HepG2 (cell line): ENCODE measurements around the gene TSHZ2. TPM values are rescaled to one million over a fixed set of nuclear protein-coding genes. Genes with fewer than 3 reads are reported as not detected.
A peak's percentile ranks its signal among the peaks of the same experiment; 100 is the strongest.
"Not testable (repeated sequence)": the region's sequence is repeated elsewhere in the genome, so short reads cannot be mapped to it uniquely, and the experiment has no call there.

Experiments used
- ATAC-seq: fragments of 200-7000 bp; cut with Tn5 transposase; 3 replicates; pipeline ENCODE4 v1.9.1; 2020; ENCODE audit warnings: mild to moderate bottlenecking, moderate library complexity
- BruUV-seq: library from RNA; stranded (reverse); fragments of 400-500 nt; replicated peaks from 2 replicates; lab custom pipeline; 2021; lab: Mats Ljungman, UMichigan
- CTCF ChIA-PET: fragments of 300-600 bp; formaldehyde crosslinking; extraction: SDS; loops from one replicate; lab custom pipeline; 2021; ENCODE audit warnings: low total read pairs, inconsistent platforms, low intra/inter-chr PET ratio; lab: Yijun Ruan, JAX
- POLR2A ChIA-PET: fragments of 350-600 bp; sonication (Branson Sonifier 250); formaldehyde crosslinking; loops from one replicate; lab custom pipeline; 2020; ENCODE audit warnings: antibody characterized with exemption, inconsistent platforms; lab: Yijun Ruan, JAX
- DNase-seq: peaks from one replicate; pipeline ENCODE4 v3.0.0-alpha.2; 2015; ENCODE audit warnings: low spot score
- FAIRE-seq: peaks from 3 replicates; lab custom pipeline; 2011; peaks lifted over from hg19 to GRCh38; lab: Jason Lieb, UNC
- H2AFZ ChIP-seq: one replicate; pipeline ENCODE4 v1.6.1; 2011; ENCODE audit warnings: low read length, inconsistent platforms
- H3K27ac ChIP-seq: fragments of 300-600 bp; 3 replicates; pipeline ENCODE4 v1.8.0; 2011; ENCODE audit warnings: mixed run types, mild to moderate bottlenecking, mixed read lengths, low read length, inconsistent platforms; ENCODE audit not compliant: insufficient read depth; ENCODE audit errors: extremely low read length
- H3K27me3 ChIP-seq, 2 experiments: fragments of 200-600 bp in 1 of 2; 2 replicates in 1 of 2; 3 replicates in 1 of 2; pipeline versions ENCODE4 v1.6.0 to v1.8.0; 2011; ENCODE audit warnings: low read length in 2 of 2, mild to moderate bottlenecking in 2 of 2, moderate library complexity in 2 of 2, inconsistent platforms in 1 of 2; ENCODE audit not compliant: insufficient read depth in 2 of 2, control insufficient read depth in 1 of 2
- H3K36me3 ChIP-seq, 2 experiments: fragments of 200-600 bp in 1 of 2; replicated peaks in 1 of 2; 2 replicates in 1 of 2; 3 replicates in 1 of 2; pipeline versions ENCODE4 v1.5.1 to v1.8.0; 2011; ENCODE audit warnings: low read length in 2 of 2, inconsistent platforms in 1 of 2; ENCODE audit not compliant: insufficient read depth in 2 of 2, control insufficient read depth in 1 of 2
- H3K4me1 ChIP-seq: 2 replicates; pipeline ENCODE4 v1.5.1; 2012; ENCODE audit warnings: low read length, inconsistent platforms; ENCODE audit not compliant: insufficient read depth
- H3K4me2 ChIP-seq: 2 replicates; pipeline ENCODE4 v1.6.0; 2011; ENCODE audit warnings: low read depth, low read length, inconsistent platforms
- H3K4me3 ChIP-seq, 3 experiments: fragments of 200-600 bp in 1 of 3; sonication (generic), shearing (Covaris generic) in 1 of 3; replicated peaks in 1 of 3; 2 replicates each; pipeline ENCODE4 v1.5.1; 2011 to 2016; ENCODE audit warnings: low read length in 3 of 3, inconsistent platforms in 2 of 3, low read depth in 2 of 3, mild to moderate bottlenecking in 2 of 3, control low read depth in 1 of 3, mixed read lengths in 1 of 3; ENCODE audit not compliant: insufficient read depth in 1 of 3
- H3K79me2 ChIP-seq: one replicate; pipeline ENCODE4 v1.6.1; 2011; ENCODE audit warnings: low read length, inconsistent platforms; ENCODE audit not compliant: insufficient read depth
- H3K9ac ChIP-seq: 2 replicates; pipeline ENCODE4 v1.6.0; 2011; ENCODE audit warnings: mild to moderate bottlenecking, low read depth, low read length, inconsistent platforms; ENCODE audit not compliant: insufficient read depth
- H3K9me3 ChIP-seq: 2 replicates; pipeline ENCODE4 v1.5.1; 2012; ENCODE audit warnings: mild to moderate bottlenecking, low read length
- H4K20me1 ChIP-seq: 2 replicates; pipeline ENCODE4 v1.6.0; 2011; ENCODE audit warnings: inconsistent platforms, mild to moderate bottlenecking, low read length, moderate library complexity; ENCODE audit not compliant: insufficient read depth
- ZGPAT ChIP-seq: IDR thresholded peaks from 2 replicates; pipeline ENCODE4 v1.6.1; 2016; ENCODE audit warnings: mild to moderate bottlenecking
- ZNF687 ChIP-seq: sonication (generic); formaldehyde crosslinking; IDR thresholded peaks from 2 replicates; pipeline ENCODE4 v1.5.1; 2020; ENCODE audit warnings: mild to moderate bottlenecking, missing genetic modification reagents, moderate library complexity
- WGBS: methylation state at CpG from one replicate; pipeline ENCODE4 v1.1.6; 2017; ENCODE audit warnings: low lambda C conversion rate; 5-methylcytosine and 5-hydroxymethylcytosine counted together
- in situ Hi-C: cut with HindIII; loops from 2 replicates; pipeline ENCODE4 v1.10.0; 2017; ENCODE audit warnings: low pct_unique_long_range_greater_than_20kb; ENCODE audit not compliant: extremely low pct_ligation_motif_present
- intact Hi-C: fragments of 100-400 bp; cut with micrococcal nuclease; formaldehyde crosslinking; loops from one replicate; pipeline ENCODE4 v1.10.0; 2022; ENCODE audit not compliant: unreplicated experiment
- polyA plus RNA-seq, 8 experiments: library from polyadenylated mRNA; depleted of rRNA in 3 of 8; stranded (reverse) in 7 of 8; unstranded in 1 of 8; fragments of >200 nt; fragmentation: Illumina TruSeq in 4 of 8; extraction: Trizol in 4 of 8; gene quantifications; 2 replicates each; pipeline versions ENCODE4 v1.2.1 to v1.2.3, GENCODE V29; 2011 to 2016; ENCODE audit warnings: low read depth in 4 of 8, missing spikeins in 1 of 8, mixed read lengths in 1 of 8; ENCODE audit not compliant: insufficient read depth in 1 of 8
- total RNA-seq, 5 experiments: library from RNA; depleted of rRNA; stranded (reverse); fragments of >200 nt; fragmentation: Illumina TruSeq; extraction: Trizol; gene quantifications; 2 replicates each; pipeline ENCODE4 v1.2.3, GENCODE V29; 2016; ENCODE audit warnings: low read depth in 1 of 5

Gene TSHZ2
- total and polyA plus RNA-seq, 2 of the 13 experiments (the other 11 are each of a cell fraction or from before 2014, with no cell fraction given), result 0.01 TPM; not detected in 1

GRCh38 chr20:53504106-53504505, 531.9 kb downstream of the TSHZ2 start:
- CTCF ChIA-PET, H3K4me2 ChIP-seq, FAIRE-seq, H2AFZ ChIP-seq, H3K4me3 ChIP-seq, H3K27ac ChIP-seq, DNase-seq, intact Hi-C loops, in situ Hi-C loops, H3K9me3 ChIP-seq, H3K9ac ChIP-seq, H4K20me1 ChIP-seq, H3K36me3 ChIP-seq, H3K27me3 ChIP-seq: not testable (repeated sequence)
- H3K4me1 ChIP-seq, result peaks cover 14% of the 10 kb centered on the region; the same call in 1 of the 2 replicates
- TSS peak; percentile 57 for BruUV-seq
- peak; percentile 55 for ATAC-seq
- POLR2A ChIA-PET, result interaction anchor here (1.0 to 1.6 kb wide), 4 partner anchors 10 to 79 kb away, joined by 4 to 5 read pairs (median 4); no protein-coding TSS in a partner anchor
- 49% methylated on average over 15 of the region's 19 CpGs for WGBS
- peaks cover 12% of the 10 kb centered on the region for H3K79me2 ChIP-seq
- TF ChIP-seq ZGPAT (CRISPR knock-in tag) (0 out of 2 replicates have a peak, but pooled peaks have one; percentile 6), ZNF687 (peak; percentile 21; the same call in 1 of the 2 replicates)
